SH-SY5Y (cell line): ENCODE data around the gene THBD.

Experiments
- GATA2 ChIP-seq: IDR thresholded peaks from 2 replicates; pipeline ENCODE4 v1.6.1; 2011; ENCODE audit warnings: mild to moderate bottlenecking, low read depth, low read length
- GATA3 ChIP-seq: IDR thresholded peaks from 2 replicates; pipeline ENCODE4 v1.6.1; 2011; ENCODE audit warnings: low read depth, mild to moderate bottlenecking, low read length, moderate library complexity

Gene THBD

DNA sequence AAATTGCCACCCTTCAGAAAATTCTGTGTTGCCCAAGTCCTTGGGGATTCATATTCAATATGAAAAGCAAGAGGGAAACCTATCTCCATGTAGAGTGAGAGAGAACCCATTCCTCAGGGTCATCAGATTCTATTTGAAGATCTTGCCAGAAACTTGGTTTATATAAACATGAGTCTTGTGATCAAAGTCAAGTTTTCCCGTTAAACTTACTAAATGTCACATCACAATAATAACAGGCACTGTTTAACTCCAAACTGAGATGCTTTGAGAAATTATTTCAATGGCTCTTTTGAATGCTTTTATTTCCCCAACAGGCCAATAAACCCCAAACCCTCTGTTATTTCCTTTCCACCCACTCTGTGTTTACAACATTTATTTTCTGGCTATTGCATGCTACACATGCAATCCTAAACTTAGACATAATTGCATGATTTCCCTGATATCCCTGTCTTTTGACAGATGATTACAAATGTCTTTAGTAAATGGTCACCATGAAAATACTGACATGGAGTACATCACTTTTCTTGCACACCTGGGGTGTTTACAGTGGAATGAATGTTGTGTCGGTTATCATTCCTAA, 45.5 kb downstream of the THBD start:
- TF ChIP-seq GATA3 (no peak), GATA2 (no peak)

DNA sequence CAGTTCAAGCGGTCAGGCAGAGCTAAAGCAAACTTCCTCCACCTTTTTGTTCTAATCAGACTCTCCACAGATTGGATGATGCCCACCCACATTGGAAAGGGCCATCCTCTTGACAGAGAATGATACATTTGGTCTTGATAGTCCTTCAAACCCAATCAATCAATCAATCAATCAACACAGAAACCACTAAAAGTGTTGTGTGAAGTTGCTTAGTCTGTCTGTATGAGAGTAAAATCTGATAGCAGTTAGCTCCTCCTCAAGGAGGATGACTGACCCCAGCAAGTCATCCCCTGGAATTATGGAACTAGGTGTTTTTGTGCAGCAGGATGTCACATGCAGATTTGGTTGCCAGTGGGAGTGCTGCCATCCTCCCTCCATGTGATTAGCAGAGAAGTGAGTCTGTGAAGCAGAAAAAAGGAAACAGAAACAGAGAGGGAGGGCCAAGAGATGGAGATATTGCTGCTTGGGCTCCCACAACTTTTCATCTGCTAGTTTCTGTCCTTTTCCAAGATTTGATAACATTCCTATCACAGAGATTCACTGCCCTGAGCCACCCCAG, 46.3 kb downstream of the THBD start:
- TF ChIP-seq GATA3 (no peak), GATA2 (no peak)

DNA sequence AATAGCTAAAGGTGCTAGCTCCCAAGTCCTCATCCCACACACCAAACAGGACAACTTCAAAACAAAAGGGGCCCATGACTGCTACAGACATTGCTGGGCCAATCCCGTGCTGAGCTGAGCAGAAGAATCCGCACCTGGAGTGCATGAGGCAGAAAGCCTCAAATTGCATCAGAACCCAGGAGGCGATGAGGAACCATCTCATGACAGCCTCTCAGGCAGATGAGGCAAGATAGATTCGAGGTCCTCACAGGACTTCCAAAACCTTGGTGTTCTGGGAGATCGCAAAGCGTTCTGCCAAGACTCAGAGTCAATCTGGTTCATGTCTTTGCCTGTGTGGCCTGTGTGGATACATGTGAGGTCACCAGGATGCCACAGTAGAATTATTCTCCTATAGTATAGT, 47.2 kb downstream of the THBD start:
- TF ChIP-seq GATA3 (no peak), GATA2 (no peak)

DNA sequence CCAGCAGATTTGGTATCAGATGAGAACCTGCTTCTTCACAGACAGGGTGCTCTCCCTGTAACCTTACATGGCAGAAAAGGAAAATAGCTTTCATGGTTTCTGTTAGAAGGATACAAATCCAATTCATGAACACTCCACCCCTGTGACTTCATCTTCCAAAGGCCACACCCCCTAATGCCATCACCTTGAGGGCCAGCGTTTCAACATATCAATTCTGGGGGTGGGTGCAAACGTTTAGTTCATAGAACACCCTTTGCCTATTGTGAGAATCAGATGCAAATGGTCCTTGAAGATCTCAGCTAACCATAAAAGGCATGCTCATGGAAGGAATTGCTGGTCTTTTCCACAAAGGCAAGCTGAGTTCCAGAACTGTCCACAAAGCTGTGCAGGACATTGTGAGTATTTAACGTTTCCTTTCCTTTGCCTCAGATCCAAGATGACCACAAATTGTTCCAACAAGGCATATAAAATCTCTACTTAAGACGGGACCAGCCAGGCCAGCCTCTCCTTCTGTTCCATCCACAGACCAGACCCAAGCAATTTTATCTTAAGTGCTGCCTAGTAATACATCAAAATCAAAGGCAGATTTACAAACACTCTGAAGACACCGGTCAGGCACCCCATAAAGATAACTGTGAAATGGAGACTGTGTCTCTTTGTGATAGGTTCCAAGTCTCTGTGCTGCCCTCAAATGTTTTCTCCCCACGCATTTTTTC, 49.1 kb downstream of the THBD start:
- TF ChIP-seq GATA3 (no peak), GATA2 (no peak)

DNA sequence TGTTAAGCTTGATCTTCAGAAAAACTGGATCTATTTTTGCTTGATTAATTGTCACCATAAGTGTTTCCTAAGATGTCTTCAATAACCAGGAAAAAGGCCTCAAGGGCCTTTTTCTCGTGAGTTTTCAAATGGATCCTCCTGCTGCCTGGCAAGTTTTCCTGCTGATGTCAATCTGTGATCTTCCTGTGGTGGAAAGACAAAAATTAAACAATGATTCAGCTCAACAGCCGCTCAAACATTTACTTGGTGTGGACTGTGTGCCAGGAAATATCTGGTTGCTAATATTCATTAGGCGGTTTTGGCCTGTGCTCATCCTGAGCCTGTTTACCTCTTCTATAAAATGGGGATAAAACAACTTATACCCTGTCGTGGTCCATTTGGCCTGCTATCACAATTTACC, 49.7 kb downstream of the THBD start:
- TF ChIP-seq GATA3 (no peak), GATA2 (no peak)

- TF ChIP-seq GATA3 = no peak
- no peak for TF ChIP-seq GATA2
Observed at GRCh38 chr20:22998476-22998875, 51.0 kb downstream of the THBD start.

DNA sequence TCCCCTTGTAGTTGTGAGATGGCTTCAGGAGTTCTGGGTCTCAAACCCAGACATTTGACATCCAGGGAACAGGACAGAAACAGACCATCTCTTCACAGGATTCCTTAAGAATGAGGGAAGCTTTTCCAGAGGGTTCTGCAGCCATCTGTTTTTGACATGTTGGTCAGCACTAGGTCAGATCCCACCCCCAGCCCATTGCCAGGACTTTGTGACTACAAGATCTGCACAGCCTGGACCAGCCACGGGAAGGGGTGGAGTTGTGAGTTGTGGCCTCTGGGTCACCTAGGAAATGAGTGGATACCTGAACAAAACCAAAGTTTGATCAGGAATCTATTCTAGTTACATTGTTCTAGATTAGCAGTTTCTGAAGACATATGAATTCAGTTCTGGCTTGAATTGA, 53.5 kb downstream of the THBD start:
- TF ChIP-seq GATA3 = no peak
- TF ChIP-seq GATA2 = no peak
